Measurements from ENCODE around the gene SUZ12.
"Not testable (repeated sequence)": the region's sequence is repeated elsewhere in the genome, so short reads cannot be mapped to it uniquely, and the experiment has no call there.

The SUZ12 gene

GRCh38 chr17:31964131-31964530 lies 27.3 kb downstream of the SUZ12 start:
- not testable (repeated sequence) for DNase-seq

GRCh38 chr17:31967648-31968047 lies 30.8 kb downstream of the SUZ12 start:
- DNase-seq: no peak

- DNase-seq: not testable (repeated sequence)
Measured at GRCh38 chr17:31970416-31970815, 33.6 kb downstream of the SUZ12 start.

GRCh38 chr17:31974269-31975071 lies 37.7 kb downstream of the SUZ12 start:
- DNase-seq: not testable (repeated sequence)

- DNase-seq: not testable (repeated sequence)
Measured at GRCh38 chr17:31975391-31975790, 38.6 kb downstream of the SUZ12 start.

- not testable (repeated sequence) for DNase-seq
Measured at GRCh38 chr17:31991821-31992220, 55.0 kb downstream of the SUZ12 start.

GRCh38 chr17:31997005-31997404 lies 60.2 kb downstream of the SUZ12 start:
- DNase-seq: no peak

- DNase-seq: peak; percentile 65
Measured at GRCh38 chr17:32006957-32007462, 70.2 kb downstream of the SUZ12 start, which contains the start of gene LRRC37B. Gene LRRC37B, plus strand, starts transcription at chr17:32007383. Its CDS starts 14,010 bp downstream, at chr17:32021393.

GRCh38 chr17:32007463-32008298 lies 70.9 kb downstream of the SUZ12 start:
- peak; percentile 36 for DNase-seq

GRCh38 chr17:32009262-32009542 lies 72.4 kb downstream of the SUZ12 start:
- DNase-seq: no peak

- DNase-seq: no peak
Measured at GRCh38 chr17:32010114-32010513, 73.3 kb downstream of the SUZ12 start.

- DNase-seq: peak; percentile 89
Measured at GRCh38 chr17:32015245-32016013, 78.6 kb downstream of the SUZ12 start.

GRCh38 chr17:32016231-32016630 lies 79.4 kb downstream of the SUZ12 start:
- DNase-seq: no peak

- no peak for DNase-seq
Measured at GRCh38 chr17:32019228-32019627, 82.4 kb downstream of the SUZ12 start.

- DNase-seq: no peak
Measured at GRCh38 chr17:32020943-32021614, 84.3 kb downstream of the SUZ12 start.

- DNase-seq: no peak
Measured at GRCh38 chr17:32021615-32021955, 84.8 kb downstream of the SUZ12 start.

GRCh38 chr17:32022554-32022953 lies 85.7 kb downstream of the SUZ12 start:
- DNase-seq: not testable (repeated sequence)

GRCh38 chr17:32027271-32027670 lies 90.5 kb downstream of the SUZ12 start:
- DNase-seq: not testable (repeated sequence)

- no peak for DNase-seq
Measured at GRCh38 chr17:32033223-32033622, 96.4 kb downstream of the SUZ12 start.

- not testable (repeated sequence) for DNase-seq
Measured at GRCh38 chr17:32033812-32034211, 97.0 kb downstream of the SUZ12 start.

- DNase-seq: not testable (repeated sequence)
Measured at GRCh38 chr17:32040246-32040645, 103.4 kb downstream of the SUZ12 start.

- DNase-seq: not testable (repeated sequence)
Measured at GRCh38 chr17:32041306-32041875, 104.6 kb downstream of the SUZ12 start.
